GM19455 (cell line): Measurements from ENCODE around the gene SRC.

Experiments
- ATAC-seq: cut with Tn5 transposase; IDR thresholded peaks from one replicate; pipeline ENCODE4 v1.9.1; 2021; ENCODE audit not compliant: unreplicated experiment

SRC gene

DNA sequence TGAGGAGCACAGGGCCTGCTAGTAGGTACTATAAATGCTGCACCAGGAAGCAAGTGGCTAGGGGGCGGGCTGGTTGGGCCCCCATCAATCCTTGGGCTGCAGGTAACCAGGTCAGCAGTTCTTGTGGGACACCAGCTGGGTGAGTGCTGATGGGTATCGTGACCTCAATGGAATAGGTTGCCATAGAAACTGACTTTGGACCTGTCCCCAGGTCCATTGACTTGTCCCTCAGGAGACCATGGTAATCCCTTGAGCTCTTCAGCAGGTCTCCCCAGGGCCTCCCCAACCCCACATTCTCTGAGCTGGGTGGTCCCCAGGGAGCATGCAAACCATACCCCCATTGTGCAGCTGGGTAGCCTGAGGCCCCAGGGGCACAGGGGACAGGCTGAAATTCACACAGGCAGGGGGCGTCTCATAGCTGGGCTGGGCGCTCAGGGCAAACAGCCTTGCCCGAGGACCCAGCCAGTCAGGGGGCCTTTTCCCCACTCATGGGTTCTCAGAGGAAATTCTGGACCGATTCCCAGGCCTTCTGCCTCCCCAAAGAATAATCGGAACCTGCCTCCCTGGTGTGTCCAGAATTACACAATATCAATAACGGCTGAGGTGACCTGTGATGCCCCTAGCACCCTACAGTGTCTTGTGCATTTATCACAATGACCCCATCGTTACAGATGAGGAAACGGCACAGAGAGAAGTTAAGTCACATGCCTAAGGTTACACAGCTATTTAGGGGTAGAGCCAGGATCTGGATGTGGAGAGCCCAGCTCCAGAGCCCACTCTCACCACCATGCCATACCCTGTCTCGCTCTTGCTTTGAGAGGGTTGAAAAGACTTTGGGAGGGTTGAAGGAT is 35.9 kb downstream of the SRC start:
- ATAC-seq, result no peak

DNA sequence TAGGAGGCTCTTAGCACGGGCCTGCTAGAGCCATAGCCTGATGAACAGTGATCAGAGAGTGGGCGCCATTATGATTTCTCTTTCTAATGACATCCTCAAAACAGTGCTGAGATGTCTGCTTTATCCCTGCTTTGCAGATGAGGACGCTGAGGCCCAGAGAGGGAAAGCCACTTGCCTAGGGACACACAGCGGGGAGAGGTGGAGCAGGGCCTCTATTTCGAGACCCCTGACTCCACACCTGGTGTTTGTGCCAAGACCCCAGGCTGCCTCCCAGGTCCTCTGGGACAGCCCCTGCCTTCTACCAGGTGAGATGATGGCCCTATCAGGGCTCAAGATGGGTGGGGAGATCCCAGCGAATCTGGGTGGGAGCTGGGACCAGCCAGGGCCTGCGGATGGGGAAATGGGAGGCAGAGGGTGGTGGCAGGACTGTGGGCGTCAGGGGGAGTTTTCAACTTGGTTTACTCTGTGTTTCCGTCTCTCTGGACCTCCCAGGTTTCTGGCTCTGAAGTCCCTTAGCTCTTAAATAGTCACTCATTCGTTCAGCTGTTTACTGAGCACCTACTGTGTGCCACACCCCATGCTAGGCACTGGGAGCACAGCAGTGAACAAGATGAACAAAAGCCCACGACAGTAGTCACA is 36.7 kb downstream of the SRC start:
- ATAC-seq, result no peak

DNA sequence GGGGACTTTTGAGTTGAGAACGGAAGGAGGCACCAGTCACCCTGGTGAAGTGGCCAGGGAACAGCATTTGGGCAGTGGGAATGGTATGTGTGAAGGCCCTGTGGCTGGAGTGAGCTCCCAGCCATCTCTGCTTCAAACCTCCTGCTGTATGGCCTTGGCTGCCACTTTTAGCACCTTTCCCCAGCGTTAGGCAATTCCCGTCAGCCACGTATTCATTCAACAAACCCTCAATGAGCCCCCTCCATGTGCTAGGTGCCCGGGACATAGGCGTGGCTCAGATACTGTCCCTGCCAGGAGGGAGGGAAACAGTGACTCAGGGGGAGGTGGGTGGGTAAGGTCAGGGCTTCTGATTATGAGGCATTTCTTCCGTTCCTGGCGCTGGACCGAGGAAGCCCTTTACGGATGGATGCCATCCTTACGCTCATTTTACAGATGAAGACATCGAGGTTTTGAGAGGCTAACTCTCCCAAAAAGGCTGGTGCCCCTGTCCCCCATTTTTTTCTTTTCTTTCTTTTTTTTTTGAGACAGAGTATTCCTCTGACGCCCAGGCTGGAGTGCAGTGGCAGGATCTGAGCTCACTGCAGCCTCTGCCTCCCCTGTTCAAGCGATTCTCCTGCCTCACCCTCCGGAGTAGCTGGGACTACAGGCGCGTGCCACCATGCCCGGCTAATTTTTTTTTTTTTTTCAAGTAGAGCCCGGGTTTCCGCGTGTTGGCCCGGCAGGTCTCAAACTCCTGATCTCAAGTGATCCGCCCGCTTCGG is 37.5 kb downstream of the SRC start:
- ATAC-seq, result no peak

DNA sequence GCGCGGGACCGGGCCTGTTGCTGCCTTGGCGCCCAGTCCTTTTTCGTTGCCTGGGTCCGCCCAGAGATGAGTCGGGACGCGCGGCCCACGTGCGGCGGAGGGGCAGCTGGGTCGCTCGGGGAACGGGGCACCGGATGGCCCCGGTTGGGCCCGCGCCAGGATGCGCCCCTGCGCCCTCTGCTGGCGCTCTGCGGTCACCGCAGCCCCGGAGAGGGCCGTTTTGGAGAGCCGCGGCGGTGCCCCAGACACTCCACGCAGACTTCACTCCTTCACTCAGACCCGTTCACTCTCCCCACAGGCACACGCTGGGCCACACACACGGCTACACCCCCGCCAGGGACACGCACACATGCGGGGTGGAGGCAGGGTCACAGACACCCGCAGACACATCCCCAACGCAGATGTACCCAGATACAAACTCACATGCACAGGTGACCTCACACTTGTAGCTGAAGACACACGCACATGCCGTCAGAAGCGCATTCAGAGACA is 38.8 kb downstream of the SRC start:
- ATAC-seq, result no peak

DNA sequence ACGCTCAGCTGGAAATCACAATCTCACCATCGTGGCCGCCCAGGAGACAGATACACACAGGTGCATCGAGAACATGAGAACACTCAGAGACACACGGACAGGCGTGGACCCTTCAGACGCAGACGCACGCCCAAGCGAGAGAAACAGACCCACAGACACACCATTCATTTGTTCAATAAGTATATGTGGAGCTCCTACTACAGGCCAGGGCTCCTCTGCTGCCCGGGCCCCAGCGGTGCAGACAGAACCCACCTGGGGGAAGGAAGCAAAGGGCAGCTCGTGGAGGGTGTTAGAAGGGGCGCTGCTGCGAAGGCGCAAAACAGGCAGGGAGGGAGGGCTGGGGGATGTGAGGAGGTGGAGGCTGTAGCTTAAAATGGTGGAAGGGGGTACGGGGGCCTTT is 39.2 kb downstream of the SRC start:
- ATAC-seq, result no peak

DNA sequence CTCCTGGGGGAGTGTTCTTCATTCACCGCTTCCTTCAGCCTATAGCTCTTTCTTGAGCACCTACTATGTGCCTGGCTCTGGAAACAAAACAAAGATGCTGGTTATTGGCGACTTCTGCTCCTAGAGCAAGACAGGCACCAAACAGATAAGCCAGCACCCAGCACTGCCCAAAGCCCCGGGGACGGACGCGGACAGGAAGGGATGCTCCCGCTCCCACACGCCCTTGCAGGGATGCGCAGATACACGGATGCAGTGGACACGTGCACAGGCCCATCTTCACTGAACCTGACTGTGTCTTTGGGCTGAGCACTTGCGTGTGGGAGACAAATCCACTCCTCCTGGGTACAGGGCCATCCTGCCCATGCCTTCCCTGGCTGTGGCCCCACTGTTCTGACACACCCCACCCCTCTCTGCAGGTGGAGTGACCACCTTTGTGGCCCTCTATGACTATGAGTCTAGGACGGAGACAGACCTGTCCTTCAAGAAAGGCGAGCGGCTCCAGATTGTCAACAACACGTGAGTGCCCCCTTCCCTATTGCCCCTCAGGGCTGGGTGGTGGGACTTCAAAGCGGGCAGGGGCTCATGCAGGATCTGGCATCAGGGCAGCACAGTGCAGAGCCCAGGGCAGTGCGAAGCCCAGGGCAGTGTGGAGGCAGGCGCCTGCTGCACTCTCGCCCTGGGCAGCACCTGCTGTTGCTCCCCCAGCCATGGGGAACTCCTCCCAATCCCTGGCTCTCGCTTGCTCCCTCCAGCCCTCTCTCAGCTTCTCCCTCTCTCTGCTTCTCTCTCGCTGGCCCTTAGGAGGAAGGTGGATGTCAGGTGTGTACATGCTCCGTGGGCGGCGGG is 39.9 kb downstream of the SRC start:
- ATAC-seq, result no peak

DNA sequence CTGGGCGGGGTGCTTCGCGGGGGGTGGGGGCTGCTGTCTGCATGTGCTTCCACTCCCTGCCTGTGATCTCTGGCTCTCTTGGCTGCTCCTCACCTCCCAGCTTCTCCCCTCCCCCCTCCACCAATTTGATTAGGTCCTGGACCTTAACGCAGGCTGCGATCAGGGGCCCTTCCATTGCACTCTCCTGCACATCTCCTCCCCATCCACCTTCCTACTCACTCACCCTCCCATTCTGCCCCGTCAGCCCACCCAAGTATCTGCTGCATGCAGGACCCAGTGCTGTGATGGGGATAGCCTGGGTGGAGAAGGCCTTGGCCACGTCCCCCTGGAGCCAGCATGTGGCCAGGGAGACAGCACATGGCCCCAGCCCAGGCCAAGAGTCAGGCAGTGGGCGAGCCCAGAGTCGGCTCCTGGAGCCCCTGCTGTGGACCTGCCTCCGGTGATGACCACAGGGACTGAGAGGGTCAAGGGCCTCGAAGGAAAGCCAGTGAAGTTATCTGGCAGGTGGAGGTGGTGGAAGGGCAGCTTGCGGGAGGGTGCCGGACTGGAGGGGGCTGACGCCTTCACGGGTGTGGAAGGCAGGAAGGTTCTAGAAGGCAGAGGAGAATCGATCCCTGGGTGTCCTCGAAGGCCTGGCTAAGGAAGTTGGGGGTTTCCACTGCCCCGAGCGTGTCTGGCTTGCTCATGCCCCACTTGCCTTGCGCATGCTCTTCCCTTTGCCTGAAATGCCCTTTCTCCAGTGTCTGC is 40.7 kb downstream of the SRC start:
- ATAC-seq, result no peak

DNA sequence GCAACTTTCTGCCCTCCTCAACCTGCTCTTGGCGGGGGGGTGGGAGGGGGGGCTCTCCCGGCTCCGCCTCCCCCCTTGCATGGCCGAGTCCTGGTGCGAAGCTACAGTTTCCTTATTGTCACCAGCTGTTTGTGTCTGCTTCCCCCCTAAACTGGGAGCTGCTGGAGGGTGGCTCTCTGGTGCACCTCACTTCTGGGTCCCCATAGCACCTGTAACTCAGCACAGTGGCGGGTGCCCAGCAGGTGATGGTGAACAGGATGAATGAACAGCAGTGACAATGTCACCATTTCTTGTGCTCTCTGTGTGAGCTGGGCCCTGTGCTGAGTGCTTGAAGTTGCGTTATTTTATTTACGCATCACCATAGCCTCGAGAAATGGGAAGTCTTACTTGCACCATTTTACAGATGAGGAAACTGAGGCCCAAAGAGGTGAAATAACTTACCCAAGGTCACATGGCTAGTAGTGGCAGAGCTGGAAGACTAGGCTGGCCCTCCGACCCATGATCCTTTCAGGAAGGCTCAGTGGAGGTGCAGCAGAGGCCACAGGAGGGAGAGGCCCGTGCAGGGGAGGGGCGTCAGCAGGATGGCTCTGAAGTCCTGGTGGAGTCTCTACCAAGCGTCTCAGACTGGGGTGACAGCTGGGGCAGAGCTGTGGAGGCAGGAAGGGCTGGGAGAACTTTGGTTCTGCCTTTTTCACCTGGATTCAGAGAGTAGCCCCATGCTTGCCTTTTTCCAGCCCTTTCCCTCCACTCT is 41.8 kb downstream of the SRC start:
- ATAC-seq, result no peak

DNA sequence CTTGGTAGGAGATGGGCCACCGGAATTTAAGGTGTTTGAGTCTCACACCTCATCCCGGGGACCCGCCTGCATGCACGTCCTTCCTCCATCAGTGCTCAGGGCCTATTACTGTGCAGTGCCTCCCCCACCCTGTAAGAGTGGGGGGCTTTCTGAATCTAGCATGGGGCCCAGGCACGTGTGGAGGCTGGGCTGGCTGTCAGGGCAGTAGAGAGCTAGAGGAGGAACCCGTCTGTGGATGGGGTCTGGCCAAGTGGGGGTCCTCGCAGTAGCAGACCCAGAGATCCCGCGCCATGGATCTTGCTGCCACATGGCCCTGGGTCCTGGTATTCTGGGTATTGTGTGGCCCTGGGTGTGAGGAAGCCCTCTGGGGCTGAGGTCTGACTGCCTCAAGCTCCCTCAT is 42.9 kb downstream of the SRC start:
- no peak for ATAC-seq

DNA sequence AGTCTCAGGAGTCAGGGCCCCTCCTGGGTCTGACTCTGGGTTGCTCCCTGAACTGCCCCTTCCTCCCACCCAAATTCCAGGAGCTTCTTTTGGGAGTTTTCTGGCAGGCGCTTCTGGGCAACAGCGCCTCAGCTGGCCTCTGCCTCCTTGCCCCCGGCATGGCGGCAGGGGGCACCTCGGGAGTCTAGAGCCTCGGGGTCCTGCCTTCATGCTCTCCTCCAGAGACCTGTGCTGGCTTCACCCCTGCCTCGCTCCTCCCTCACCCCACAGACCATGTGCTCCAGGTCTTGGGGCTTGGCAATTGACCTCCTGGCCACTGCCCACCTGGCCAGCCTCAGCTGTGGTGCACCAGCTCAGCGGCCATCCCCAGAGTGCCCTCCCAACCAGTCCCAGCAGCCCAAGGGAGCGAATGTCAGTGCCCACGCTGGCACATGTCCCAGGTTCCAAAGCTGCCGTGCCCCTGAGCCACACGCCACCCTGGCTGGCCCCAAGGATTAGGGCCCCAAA is 43.4 kb downstream of the SRC start:
- ATAC-seq, result no peak

DNA sequence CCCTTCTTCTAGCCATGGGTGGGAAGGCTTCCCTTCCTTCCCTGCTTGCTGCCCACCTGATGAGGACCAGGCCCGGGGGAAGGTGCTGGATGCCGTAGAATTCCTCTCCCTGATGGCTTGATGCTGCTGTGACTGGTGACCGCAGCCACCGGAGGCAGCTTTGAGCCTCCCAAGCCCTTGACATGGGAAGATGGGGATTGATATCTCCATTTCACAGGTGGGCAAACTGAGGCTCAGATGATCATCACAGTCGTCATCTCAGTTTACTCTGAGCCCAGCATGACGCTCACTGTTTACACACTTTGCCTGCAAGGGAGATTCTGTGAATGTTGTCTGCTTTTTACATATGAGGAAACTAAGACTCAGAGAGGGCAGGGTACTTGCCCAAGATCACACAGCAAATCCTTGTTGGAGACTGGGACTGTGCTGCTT is 43.9 kb downstream of the SRC start:
- no peak for ATAC-seq

DNA sequence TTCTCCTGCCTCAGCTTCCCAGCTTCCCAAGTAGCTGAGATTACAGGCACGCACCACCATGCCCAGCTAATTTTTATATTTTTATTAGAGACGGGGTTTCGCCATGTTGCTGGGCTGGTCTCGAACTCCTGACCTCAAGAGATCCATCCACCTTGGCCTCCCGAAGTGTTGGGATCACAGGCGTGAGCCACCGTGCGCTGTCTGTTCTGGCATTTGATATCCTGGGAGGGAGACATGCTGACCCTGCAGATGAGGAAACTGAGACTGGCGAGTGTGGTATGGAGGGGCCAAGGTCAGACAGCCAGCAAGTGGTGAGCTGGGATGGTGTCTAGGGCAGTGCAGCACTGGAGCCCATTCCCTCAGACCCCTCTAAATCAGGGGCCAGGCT is 44.6 kb downstream of the SRC start:
- no peak for ATAC-seq

DNA sequence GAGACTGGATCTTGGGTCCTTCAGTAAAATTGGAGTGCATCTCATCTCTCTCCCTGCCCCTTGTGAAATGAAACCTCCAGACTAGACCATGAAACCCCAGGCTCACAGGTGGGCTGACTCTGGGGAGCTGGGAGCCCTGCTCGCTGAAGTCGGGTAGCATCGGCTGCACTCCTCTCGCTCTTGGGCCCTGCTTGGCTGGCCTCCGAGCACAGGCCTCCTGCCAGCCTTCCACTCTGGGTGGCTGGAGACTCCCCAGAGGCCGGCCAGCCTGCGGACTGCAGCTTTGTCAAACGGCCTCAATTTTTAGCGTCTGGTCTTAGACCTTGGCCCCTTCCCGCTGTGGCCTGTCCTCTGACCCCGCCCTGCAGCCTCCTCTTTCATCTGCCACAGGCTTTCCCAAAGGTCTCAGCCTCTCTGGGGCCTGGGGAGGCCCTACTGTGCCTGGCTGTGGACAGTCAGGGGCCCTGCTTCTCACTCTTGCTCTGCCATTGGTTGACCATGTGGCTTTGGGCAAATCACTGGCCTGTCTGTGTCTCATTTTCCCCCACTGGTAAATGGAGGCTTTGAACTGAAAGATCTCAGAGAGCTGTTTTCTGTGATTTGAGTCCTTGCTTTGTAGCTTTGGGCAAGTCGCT is 45.1 kb downstream of the SRC start:
- no peak for ATAC-seq

DNA sequence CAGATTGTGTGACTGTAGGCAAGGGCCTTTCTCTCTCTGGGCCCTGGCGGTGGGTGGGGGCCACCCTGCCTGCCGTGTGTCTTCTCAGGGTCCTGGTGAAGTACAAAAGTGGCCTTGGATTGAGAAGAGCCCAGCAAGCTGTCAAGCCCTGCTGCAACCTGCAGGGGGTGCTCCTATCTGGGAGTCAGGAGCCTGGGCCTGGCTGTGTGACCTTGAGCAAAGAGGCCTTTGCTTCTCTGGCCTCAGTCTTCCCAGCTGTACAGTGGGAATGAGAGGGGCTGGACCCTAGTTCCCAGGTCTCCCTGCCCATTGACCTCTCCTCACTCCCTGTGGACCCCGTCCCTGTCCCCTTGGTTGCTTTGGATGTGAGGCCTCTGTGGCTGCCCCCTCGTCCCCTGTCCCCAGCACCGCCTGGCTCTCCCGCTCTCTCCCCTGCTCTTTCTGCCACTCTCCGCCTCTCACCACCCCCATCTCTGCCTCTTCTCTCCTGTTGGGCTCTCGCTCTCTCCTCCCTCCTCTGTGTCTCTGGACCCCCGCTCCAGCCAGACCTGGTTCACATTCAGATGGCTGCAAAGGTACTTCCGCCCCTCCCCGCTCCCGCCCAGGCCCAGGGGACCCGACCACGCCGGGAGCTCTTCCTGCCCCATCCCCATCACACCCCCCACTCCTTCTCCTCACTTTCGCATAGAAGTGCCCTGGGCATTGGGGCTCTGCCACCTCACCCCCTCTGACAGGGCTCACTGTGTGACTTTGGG is 46.7 kb downstream of the SRC start:
- ATAC-seq, result no peak

DNA sequence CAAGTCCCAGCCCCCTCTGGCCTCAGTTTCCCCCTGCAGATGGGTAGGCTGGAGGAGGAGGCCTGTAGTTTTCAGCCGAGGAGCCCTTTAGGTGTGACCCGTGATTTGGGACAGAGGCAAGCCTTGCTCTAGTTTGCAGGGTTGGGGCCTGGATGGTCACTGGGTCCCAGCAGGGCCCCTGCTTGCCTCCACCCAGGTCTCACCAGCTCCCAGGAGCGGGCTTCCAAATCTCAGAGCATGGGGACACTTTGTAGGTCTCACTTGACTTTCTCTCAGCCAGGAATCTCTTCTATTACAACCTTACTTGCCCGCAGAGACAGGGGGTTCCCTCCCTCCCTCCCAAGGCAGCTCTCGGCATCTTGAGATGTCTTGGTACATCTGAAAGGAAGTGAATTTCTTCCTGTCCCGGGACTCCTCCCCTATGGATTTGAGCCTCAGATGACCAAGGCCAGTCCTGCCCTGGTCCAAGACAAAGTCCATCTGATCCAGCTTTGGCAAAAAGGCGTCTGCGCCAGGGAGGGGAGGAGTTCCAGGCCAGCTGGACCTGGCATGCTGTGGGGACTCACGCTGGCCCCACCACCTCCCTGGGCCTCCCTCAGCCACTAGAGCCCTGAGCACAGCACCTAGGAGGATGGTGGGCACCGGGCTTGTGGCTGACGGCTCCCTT is 47.4 kb downstream of the SRC start:
- no peak for ATAC-seq

DNA sequence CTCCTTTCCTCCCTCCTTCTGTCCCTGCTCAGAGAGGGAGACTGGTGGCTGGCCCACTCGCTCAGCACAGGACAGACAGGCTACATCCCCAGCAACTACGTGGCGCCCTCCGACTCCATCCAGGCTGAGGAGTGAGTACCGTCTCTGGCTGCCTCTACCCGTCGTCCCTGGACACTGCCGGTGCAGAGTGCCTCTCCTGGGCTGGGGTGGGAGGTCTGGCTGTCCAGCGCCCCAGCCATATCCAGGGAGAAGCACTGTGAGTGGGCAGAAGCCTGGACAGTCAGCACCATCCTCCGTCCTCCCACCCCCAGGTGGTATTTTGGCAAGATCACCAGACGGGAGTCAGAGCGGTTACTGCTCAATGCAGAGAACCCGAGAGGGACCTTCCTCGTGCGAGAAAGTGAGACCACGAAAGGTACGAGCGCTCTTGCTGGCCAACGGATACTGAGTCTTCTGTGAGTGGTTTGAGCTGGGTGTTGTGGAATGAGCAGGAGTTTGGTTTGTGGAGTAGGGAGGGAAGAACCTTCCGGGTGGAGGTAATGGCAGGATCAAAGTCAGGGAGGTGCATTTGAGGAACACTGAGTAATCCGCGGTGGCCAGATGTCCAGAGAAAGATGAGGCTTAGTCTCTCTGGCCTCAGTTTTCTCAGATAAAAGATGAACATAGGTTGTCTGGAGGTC is 48.1 kb downstream of the SRC start:
- ATAC-seq, result no peak
